PC-9 (cell line): ENCODE results near the gene MAPKAPK2. TPM values are rescaled to one million over a fixed set of nuclear protein-coding genes. Genes with fewer than 3 reads are reported as not detected.

Experiments used
- BruUV-seq: library from RNA; stranded (reverse); fragments of 400-500 nt; replicated peaks from 2 replicates; lab custom pipeline; 2021; lab: Mats Ljungman, UMichigan
- CTCF ChIA-PET: fragments of 300-600 bp; sonication (Branson Sonifier 250); formaldehyde crosslinking; loops from one replicate; lab custom pipeline; 2022; ENCODE audit warnings: antibody characterized with exemption; lab: Charles Lee
- POLR2A ChIA-PET: fragments of 300-600 bp; sonication (Branson Sonifier 250); formaldehyde crosslinking; loops from one replicate; lab custom pipeline; 2022; ENCODE audit warnings: antibody characterized with exemption; ENCODE audit not compliant: unreplicated experiment; lab: Charles Lee
- DNase-seq, 2 experiments: peaks; one replicate each; pipeline versions ENCODE4 v3.0.0 to v3.0.0-alpha.2; 2015 to 2022; ENCODE audit warnings: mixed read lengths in 1 of 2
- H2AFZ ChIP-seq: fragments of 200-600 bp; sonication (generic); 2 replicates; pipeline ENCODE4 v1.8.1; 2017; ENCODE audit warnings: antibody characterized with exemption
- H3F3A ChIP-seq: fragments of 200-600 bp; sonication (generic); 2 replicates; pipeline ENCODE4 v1.8.1; 2017; ENCODE audit warnings: antibody characterized with exemption, mild to moderate bottlenecking, low read depth; ENCODE audit not compliant: insufficient read depth
- H3K27ac ChIP-seq: fragments of 200-600 bp; sonication (generic); 2 replicates; pipeline ENCODE4 v1.6.1; 2016; ENCODE audit warnings: mixed run types
- H3K27me3 ChIP-seq: fragments of 200-600 bp; sonication (generic); 2 replicates; pipeline ENCODE4 v1.6.1; 2016; ENCODE audit warnings: low read depth, mixed run types; ENCODE audit not compliant: insufficient read depth
- H3K36me3 ChIP-seq: fragments of 200-600 bp; sonication (generic); 2 replicates; pipeline ENCODE4 v1.6.1; 2016; ENCODE audit warnings: low read depth, mixed run types
- H3K4me1 ChIP-seq: fragments of 200-600 bp; sonication (generic); replicated peaks from 2 replicates; pipeline ENCODE4 v1.6.1; 2016; ENCODE audit warnings: mixed run types; ENCODE audit not compliant: insufficient read depth
- H3K4me2 ChIP-seq: fragments of 200-600 bp; sonication (generic); 2 replicates; pipeline ENCODE4 v1.6.1; 2017; ENCODE audit warnings: mixed run types
- H3K4me3 ChIP-seq: fragments of 200-600 bp; sonication (generic); 2 replicates; pipeline ENCODE4 v1.6.1; 2016; ENCODE audit warnings: mixed run types
- H3K79me2 ChIP-seq: fragments of 200-600 bp; sonication (generic); 2 replicates; pipeline ENCODE4 v1.6.1; 2017; ENCODE audit warnings: low read depth, mixed run types
- H3K9me2 ChIP-seq: fragments of 200-600 bp; sonication (generic); 2 replicates; pipeline ENCODE4 v1.8.1; 2017; ENCODE audit warnings: mild to moderate bottlenecking; ENCODE audit not compliant: insufficient read depth
- H3K9me3 ChIP-seq: fragments of 200-600 bp; sonication (generic); 2 replicates; pipeline ENCODE4 v1.8.1; 2016; ENCODE audit warnings: low read depth; ENCODE audit not compliant: insufficient read depth
- H4K20me1 ChIP-seq: fragments of 200-600 bp; sonication (generic); 2 replicates; pipeline ENCODE4 v1.8.1; 2017; ENCODE audit not compliant: insufficient read depth
- EZH2 ChIP-seq: fragments of 200-600 bp; sonication (generic); IDR thresholded peaks from 2 replicates; pipeline ENCODE4 v1.8.0; 2017; ENCODE audit warnings: antibody characterized with exemption, low read depth
- intact Hi-C: fragments of 100-400 bp; cut with micrococcal nuclease; formaldehyde crosslinking; loops from one replicate; pipeline ENCODE4 v1.10.0; 2022; ENCODE audit not compliant: unreplicated experiment
- total RNA-seq: library from RNA; stranded (reverse); gene quantifications from 2 replicates; pipeline ENCODE4 v1.2.3, GENCODE V29; 2021
- TF ChIP-seq, protein P1 (sequence below): fragments of 200-600 bp; sonication (generic); conservative IDR thresholded peaks from 2 replicates; pipeline ENCODE4 v1.6.1; 2017; ENCODE audit warnings: mixed run types, antibody characterized with exemption, mild to moderate bottlenecking, moderate library complexity

MAPKAPK2 gene
- total RNA-seq, 1 experiment from 2014 or later = 62.6 TPM

- POLR2A ChIA-PET = no interaction called here
- no peak for DNase-seq
These were observed 4.4 kb upstream of the MAPKAPK2 start for GRCh38 chr1:206680279-206680678.

DNA sequence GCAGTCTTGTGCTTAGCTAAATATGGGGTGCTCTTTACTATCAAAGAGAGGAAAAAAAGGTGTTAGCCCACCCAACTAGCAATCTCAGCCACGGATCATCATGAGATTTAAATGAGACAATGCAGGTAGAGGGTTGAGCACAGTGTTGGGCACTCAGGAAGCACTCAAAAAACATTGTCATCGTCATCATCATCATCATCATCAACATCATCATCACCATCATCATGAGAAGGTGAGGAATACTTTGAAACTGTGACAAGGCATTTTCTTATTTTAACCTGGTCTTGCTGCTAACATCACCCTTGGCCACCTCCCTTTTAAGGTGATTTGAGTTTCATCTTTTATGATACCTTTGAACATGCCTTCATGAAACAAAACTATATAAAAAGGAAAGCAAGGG is 3.3 kb upstream of the MAPKAPK2 start:
- no peak overlapping the region for H3K27ac ChIP-seq
- peaks cover 5% of the 10 kb centered on the region; the same call in 1 of the 2 replicates for H3K4me1 ChIP-seq
- no peaks in the 10 kb centered on the region for H3K27me3 ChIP-seq
- peaks cover 8% of the 10 kb centered on the region for H3K79me2 ChIP-seq
- H3K4me3 ChIP-seq = no peak overlapping the region
- H3K9me2 ChIP-seq = no peaks in the 10 kb centered on the region
- DNase-seq = no peak
- H3K36me3 ChIP-seq = no peaks in the 10 kb centered on the region
- H3F3A ChIP-seq = peaks cover 5% of the 10 kb centered on the region; the same call in 1 of the 2 replicates
- 0 out of 2 replicates have a peak, but pooled peaks cover 1% of the 10 kb centered on the region for H4K20me1 ChIP-seq
- no peaks in the 10 kb centered on the region for H3K9me3 ChIP-seq
- H2AFZ ChIP-seq = no peak overlapping the region
- ChIA-PET CTCF (no interaction called here), POLR2A (no interaction called here)
- no TSS peak for BruUV-seq
- TF ChIP-seq EZH2 = no peak
- TF ChIP-seq, protein P1, sequence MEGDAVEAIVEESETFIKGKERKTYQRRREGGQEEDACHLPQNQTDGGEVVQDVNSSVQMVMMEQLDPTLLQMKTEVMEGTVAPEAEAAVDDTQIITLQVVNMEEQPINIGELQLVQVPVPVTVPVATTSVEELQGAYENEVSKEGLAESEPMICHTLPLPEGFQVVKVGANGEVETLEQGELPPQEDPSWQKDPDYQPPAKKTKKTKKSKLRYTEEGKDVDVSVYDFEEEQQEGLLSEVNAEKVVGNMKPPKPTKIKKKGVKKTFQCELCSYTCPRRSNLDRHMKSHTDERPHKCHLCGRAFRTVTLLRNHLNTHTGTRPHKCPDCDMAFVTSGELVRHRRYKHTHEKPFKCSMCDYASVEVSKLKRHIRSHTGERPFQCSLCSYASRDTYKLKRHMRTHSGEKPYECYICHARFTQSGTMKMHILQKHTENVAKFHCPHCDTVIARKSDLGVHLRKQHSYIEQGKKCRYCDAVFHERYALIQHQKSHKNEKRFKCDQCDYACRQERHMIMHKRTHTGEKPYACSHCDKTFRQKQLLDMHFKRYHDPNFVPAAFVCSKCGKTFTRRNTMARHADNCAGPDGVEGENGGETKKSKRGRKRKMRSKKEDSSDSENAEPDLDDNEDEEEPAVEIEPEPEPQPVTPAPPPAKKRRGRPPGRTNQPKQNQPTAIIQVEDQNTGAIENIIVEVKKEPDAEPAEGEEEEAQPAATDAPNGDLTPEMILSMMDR = no peak
- H3K4me2 ChIP-seq = no peak overlapping the region
- intact Hi-C loops = no loop called here

More at GRCh38 chr1:206680279-206680678, 4.4 kb upstream of the MAPKAPK2 start:
- no peaks in the 10 kb centered on the region for H3K9me2 ChIP-seq
- no peak overlapping the region for H3K4me3 ChIP-seq
- TF ChIP-seq EZH2 = no peak
- TF ChIP-seq, protein P1 = no peak
- intact Hi-C loops = no loop called here
- no peak overlapping the region for H3K4me2 ChIP-seq
- H3K36me3 ChIP-seq = no peaks in the 10 kb centered on the region
- peaks cover 9% of the 10 kb centered on the region for H3K4me1 ChIP-seq
- no TSS peak for BruUV-seq
- no peaks in the 10 kb centered on the region for H3F3A ChIP-seq
- H3K79me2 ChIP-seq = no peaks in the 10 kb centered on the region
- CTCF ChIA-PET = no interaction called here
- no peaks in the 10 kb centered on the region for H4K20me1 ChIP-seq
- H3K9me3 ChIP-seq = no peaks in the 10 kb centered on the region
- no peak overlapping the region for H2AFZ ChIP-seq
- H3K27ac ChIP-seq = no peak overlapping the region
- no peaks in the 10 kb centered on the region for H3K27me3 ChIP-seq

DNA sequence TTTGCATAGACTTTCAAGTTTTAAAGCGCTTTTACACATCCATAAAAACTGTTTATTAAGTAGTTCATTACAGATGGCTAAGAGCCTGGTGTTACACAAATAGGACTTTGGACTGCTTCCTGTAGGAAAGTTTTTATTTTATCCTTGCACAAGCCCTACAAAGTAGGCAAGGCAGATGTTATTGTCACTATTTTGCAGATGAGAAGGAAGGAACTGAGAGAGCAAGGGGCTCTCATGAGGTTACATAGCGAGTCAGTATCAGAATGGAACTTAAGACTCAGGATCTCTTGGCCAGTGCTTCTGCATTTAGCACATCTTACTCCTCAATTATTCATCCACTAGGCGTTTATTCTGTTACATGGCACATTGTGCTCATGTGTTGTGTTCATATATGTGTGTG is 2.6 kb upstream of the MAPKAPK2 start:
- POLR2A ChIA-PET = interaction anchor here (1.0 kb wide), 1 partner anchor 69 kb away, joined by 5 read pairs; no protein-coding TSS in a partner anchor
- CTCF ChIA-PET = no interaction called here
- TF ChIP-seq, protein P1 = no peak
- TF ChIP-seq EZH2 = no peak

More for the DNA sequence above, 2.6 kb upstream of the MAPKAPK2 start:
- Histone ChIP-seq H3K9me3 (no peaks in the 10 kb centered on the region), H3K4me2 (no peak overlapping the region), H3F3A (peaks cover 5% of the 10 kb centered on the region; the same call in 1 of the 2 replicates), H3K27ac (no peak overlapping the region), H2AFZ (no peak overlapping the region), H3K4me3 (no peak overlapping the region), H3K9me2 (no peaks in the 10 kb centered on the region), H3K79me2 (peaks cover 15% of the 10 kb centered on the region), H3K27me3 (no peaks in the 10 kb centered on the region), H3K4me1 (peaks cover 13% of the 10 kb centered on the region), H3K36me3 (no peaks in the 10 kb centered on the region), H4K20me1 (peaks cover 9% of the 10 kb centered on the region; the same call in 1 of the 2 replicates)
- intact Hi-C loops = no loop called here
- DNase-seq = no peak
- no TSS peak for BruUV-seq
